NCI-H1436 treated with DMSO at 0.1 percent for 48 hours (cell line): ENCODE data around the gene POLR2A.

Source experiments
- DNase-seq: peaks from one replicate; lab custom pipeline; 2025; lab: John Stamatoyannopoulos, UW

Gene POLR2A

GRCh38 chr17:7484067-7484918 lies at the start of gene POLR2A:
TSS of gene POLR2A (plus strand) at chr17:7484366.
- peak; percentile 82 for DNase-seq

- no peak for DNase-seq
These were observed 48.2 kb upstream of the POLR2A start for GRCh38 chr17:7435676-7436555.

DNA sequence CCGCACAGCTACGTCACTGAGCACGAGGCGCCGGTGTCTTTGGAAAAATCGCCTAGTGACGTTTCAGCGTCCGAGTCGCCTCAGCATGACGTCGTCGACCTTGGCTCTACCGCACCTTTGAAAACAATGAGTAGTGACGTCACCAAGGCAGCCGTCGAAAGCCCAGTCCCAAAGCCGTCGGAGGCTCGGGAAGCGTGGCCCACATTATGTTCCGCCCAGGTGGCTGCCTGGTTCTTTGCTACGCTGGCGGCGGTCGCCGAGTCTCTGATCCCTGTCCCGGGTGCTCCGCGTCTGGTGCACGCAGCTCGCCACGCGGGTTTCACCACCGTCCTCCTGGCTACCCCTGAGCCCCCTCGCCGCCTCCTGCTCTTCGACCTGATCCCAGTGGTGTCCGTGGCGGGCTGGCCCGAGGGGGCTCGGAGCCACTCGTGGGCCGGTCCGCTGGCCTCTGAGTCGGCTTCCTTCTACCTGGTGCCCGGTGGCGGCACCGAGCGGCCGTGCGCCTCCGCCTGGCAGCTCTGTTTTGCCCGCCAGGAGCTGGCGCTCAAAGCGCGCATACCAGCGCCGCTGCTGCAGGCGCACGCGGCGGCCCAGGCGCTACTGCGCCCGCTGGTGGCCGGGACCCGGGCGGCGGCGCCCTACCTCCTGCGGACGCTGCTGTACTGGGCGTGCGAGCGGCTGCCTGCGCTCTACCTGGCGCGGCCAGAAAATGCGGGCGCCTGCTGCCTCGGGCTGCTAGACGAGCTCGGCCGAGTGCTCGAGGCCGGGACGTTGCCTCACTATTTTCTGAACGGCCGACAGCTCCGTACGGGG lies 47.4 kb upstream of the POLR2A start:
- DNase-seq, result no peak

GRCh38 chr17:7437369-7437863 lies 46.8 kb upstream of the POLR2A start:
- no peak for DNase-seq

DNA sequence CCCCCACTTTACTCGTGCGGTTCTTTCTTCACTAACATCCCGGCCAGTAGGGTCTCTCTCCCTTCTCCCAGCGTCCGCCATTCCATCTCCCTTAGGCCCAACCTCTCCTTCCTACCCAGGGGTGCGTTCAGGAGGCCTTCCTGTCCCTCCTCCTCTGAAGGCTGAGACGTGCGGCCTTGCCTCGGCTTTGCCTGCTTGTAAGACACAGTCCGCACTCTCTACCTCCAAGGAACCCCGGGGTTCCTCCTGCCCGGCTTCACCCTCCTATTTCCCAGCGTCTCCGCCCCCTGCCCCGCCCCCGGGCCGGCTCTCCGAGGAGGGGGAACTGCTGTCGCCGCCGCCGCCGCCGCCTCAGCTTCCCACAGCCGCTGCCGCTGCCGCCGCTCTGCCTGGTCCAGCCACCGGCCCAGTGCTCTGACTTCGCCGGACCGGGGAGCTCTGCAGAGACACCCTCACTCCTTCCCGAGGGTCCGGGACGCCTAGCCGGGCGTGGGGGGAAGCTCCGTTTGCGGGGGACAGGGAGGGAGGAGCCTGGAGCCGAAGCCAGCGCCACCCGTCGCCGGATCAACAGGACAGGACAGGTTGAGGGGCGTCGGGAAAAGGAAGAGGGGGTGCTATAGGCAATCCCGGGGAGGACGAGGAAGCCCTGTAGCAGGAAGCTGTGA lies 46.1 kb upstream of the POLR2A start:
- no peak for DNase-seq

GRCh38 chr17:7438656-7439460 lies 45.3 kb upstream of the POLR2A start:
- DNase-seq, result no peak

GRCh38 chr17:7439462-7440112 lies 44.6 kb upstream of the POLR2A start, which contains the start of gene FGF11:
TSS of gene FGF11 (plus strand) at chr17:7439512. CDS start at chr17:7439621, 109 bp downstream.
- DNase-seq, result no peak

DNA sequence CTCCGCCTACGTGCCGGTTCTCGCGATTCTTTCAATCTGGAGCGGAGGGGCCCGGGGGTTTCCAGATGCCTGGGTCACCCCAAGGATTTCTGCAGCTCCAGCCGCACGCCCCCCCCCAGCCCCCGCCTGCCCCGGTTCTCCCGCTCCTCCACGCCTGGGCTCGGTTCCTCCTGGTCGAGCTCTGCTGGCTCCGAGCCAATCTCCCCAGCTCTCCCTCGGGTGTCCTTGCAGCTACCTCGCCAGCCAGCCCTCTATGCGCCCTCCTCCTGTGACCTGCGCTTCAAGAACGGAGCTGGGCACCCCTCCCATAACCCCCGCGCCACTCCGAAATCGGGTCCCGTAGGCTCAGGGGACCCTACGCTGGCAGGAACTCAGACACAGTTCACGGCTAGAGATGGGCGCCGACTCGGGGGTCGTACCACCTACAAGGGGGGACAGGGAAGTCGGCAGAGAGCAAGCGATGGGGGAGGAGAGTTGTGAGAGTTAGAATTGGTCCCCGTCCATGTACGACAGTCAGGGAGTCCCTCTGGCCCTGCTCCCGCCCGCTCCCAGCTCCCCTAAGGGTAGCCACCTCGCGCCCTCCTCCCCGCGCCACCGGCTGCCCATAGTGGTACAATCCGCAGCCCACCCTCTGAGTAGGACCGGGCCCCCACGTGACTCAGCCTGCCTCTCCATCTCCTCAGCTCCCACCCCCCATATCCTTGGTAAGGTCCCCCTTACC lies 43.9 kb upstream of the POLR2A start:
- DNase-seq, result no peak

GRCh38 chr17:7440834-7441195 lies 43.4 kb upstream of the POLR2A start:
- DNase-seq, result no peak

- no peak for DNase-seq
These were observed 42.9 kb upstream of the POLR2A start for GRCh38 chr17:7441266-7441665.

DNA sequence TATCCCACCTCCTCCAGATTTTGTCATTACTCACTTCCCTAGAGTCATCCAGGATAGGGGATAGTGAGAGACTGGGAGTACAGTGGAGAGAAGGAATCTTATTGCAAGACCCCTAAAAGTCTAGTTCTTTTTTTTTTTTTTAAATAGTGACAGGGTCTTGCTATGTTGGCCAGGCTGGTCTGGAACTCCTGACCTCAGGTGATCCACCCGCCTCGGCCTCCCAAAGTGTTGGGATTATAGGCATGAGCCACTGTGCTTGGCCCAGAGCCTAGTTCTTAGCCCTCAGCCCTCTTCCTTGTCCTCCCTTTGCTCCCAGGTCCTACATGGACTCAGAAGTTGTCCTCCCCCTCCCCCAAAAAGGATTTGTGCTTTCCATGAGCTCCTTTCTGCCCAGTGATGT lies 42.0 kb upstream of the POLR2A start:
- DNase-seq, result no peak

- no peak for DNase-seq
These were observed 40.4 kb upstream of the POLR2A start for GRCh38 chr17:7443499-7444485.

- DNase-seq, result peak; percentile 69
These were observed 39.2 kb upstream of the POLR2A start, which contains the start of gene CHRNB1 for GRCh38 chr17:7444682-7445618. TSS of gene CHRNB1 (plus strand) at chr17:7445061. CDS start at chr17:7445128, 67 bp downstream.

- DNase-seq, result no peak
These were observed 38.6 kb upstream of the POLR2A start for GRCh38 chr17:7445619-7445968.

DNA sequence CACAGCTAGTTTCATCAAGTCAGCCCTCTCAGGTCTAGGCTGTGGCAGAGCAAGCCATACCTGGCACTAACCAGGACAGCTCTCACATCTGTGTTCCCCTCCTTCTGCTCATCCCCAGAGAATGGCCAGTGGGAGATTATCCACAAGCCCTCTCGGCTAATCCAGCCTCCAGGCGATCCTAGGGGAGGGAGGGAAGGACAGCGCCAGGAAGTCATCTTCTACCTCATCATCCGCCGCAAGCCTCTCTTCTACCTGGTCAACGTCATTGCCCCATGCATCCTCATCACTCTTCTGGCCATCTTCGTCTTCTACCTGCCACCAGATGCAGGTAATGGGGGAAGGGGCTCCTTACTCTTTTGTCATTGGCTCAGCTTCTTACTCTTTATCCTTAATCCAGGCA lies 35.7 kb upstream of the POLR2A start:
- no peak for DNase-seq

- DNase-seq, result no peak
These were observed 24.1 kb upstream of the POLR2A start for GRCh38 chr17:7459961-7460545.
